GM12878 (cell line): Measurements from ENCODE around the gene RBMS3.

ENCODE experiments used
- ATF3 ChIP-seq: IDR thresholded peaks from 2 replicates; pipeline ENCODE4 v1.6.1; 2011; ENCODE audit warnings: low read depth, mild to moderate bottlenecking, low read length, moderate library complexity, borderline replicate concordance; ENCODE audit errors: extremely low read depth
- EGR1 ChIP-seq, 2 experiments: IDR thresholded peaks; 1 replicate in 1 of 2; 2 replicates in 1 of 2; pipeline ENCODE4 v1.6.1; 2011 to 2012; ENCODE audit warnings: low read depth in 2 of 2, low read length in 2 of 2, borderline replicate concordance in 1 of 2, mild to moderate bottlenecking in 1 of 2, moderate library complexity in 1 of 2
- EP300 ChIP-seq, 2 experiments: fragments of 150-350 bp in 1 of 2; IDR thresholded peaks; 2 replicates each; pipeline ENCODE4 v1.6.1; 2011 to 2012; ENCODE audit warnings: low read depth in 2 of 2, low read length in 2 of 2, borderline replicate concordance in 1 of 2, improper control_type of control experiment in 1 of 2, inconsistent platforms in 1 of 2; ENCODE audit not compliant: control insufficient read depth in 1 of 2
- GABPA ChIP-seq: IDR thresholded peaks from 2 replicates; pipeline ENCODE4 v1.6.1; 2014; ENCODE audit warnings: antibody characterized with exemption, low read depth, mild to moderate bottlenecking, inconsistent platforms
- JUNB ChIP-seq: IDR thresholded peaks from 2 replicates; pipeline ENCODE4 v1.6.1; 2016; ENCODE audit warnings: antibody characterized with exemption, mild to moderate bottlenecking
- MXI1 ChIP-seq: fragments of 150-350 bp; IDR thresholded peaks from 2 replicates; pipeline ENCODE4 v1.6.1; 2011; ENCODE audit warnings: low read depth, mild to moderate bottlenecking, inconsistent platforms, low read length, improper control_type of control experiment
- POLR2AphosphoS5 ChIP-seq: IDR thresholded peaks from 2 replicates; pipeline ENCODE4 v1.6.1; 2011; ENCODE audit warnings: mild to moderate bottlenecking, low read length, inconsistent platforms
- RCOR1 ChIP-seq: conservative IDR thresholded peaks from 2 replicates; pipeline ENCODE4 v1.6.1; 2012; ENCODE audit warnings: low read depth, low read length, improper control_type of control experiment
- TCF12 ChIP-seq: IDR thresholded peaks from 2 replicates; pipeline ENCODE4 v1.6.1; 2011; ENCODE audit warnings: low read depth, mild to moderate bottlenecking, low read length
- ZNF384 ChIP-seq: IDR thresholded peaks from 2 replicates; pipeline ENCODE4 v1.6.1; 2012; ENCODE audit warnings: low read depth, mild to moderate bottlenecking, low read length, improper control_type of control experiment, borderline replicate concordance
- TF ChIP-seq, protein P1 (sequence below), 3 experiments: IDR thresholded peaks in 2 of 3; conservative IDR thresholded peaks in 1 of 3; 2 replicates each; pipeline ENCODE4 v1.5.1; 2011; ENCODE audit warnings: low read depth in 3 of 3, low read length in 3 of 3, mild to moderate bottlenecking in 3 of 3, control low read depth in 2 of 3, moderate library complexity in 2 of 3, inconsistent platforms in 1 of 3, mixed read lengths in 1 of 3; ENCODE audit not compliant: control insufficient read depth in 2 of 3, insufficient read depth in 1 of 3; ENCODE audit errors: extremely low read depth in 1 of 3

- TF ChIP-seq, protein P1, sequence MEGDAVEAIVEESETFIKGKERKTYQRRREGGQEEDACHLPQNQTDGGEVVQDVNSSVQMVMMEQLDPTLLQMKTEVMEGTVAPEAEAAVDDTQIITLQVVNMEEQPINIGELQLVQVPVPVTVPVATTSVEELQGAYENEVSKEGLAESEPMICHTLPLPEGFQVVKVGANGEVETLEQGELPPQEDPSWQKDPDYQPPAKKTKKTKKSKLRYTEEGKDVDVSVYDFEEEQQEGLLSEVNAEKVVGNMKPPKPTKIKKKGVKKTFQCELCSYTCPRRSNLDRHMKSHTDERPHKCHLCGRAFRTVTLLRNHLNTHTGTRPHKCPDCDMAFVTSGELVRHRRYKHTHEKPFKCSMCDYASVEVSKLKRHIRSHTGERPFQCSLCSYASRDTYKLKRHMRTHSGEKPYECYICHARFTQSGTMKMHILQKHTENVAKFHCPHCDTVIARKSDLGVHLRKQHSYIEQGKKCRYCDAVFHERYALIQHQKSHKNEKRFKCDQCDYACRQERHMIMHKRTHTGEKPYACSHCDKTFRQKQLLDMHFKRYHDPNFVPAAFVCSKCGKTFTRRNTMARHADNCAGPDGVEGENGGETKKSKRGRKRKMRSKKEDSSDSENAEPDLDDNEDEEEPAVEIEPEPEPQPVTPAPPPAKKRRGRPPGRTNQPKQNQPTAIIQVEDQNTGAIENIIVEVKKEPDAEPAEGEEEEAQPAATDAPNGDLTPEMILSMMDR (IDR thresholded peaks at IDR 0.05 in 2 of 3, conservative IDR thresholded peaks at IDR 0.05 in 1 of 3; ENCODE audit: control insufficient read depth in 2 of 3, extremely low read depth in 1 of 3, insufficient read depth in 1 of 3, low read depth in 3 of 3, low read length in 3 of 3): no peak
- no peak for TF ChIP-seq ZNF384
- TF ChIP-seq GABPA: no peak
- TF ChIP-seq JUNB: no peak
- no peak for TF ChIP-seq MXI1
- no peak for TF ChIP-seq EGR1 (IDR thresholded peaks at IDR 0.05; ENCODE audit: borderline replicate concordance in 1 of 2, low read depth in 2 of 2, low read length in 2 of 2)
- TF ChIP-seq EP300 (IDR thresholded peaks at IDR 0.05; ENCODE audit: borderline replicate concordance in 1 of 2, control insufficient read depth in 1 of 2, low read depth in 2 of 2, low read length in 2 of 2): no peak
- no peak for TF ChIP-seq RCOR1
- no peak for TF ChIP-seq POLR2AphosphoS5
- no peak for TF ChIP-seq TCF12
- TF ChIP-seq ATF3: no peak
These were observed 545.8 kb downstream of the RBMS3 start for GRCh38 chr3:29826712-29827111.
